Endothelial cell of umbilical vein (primary cell): ENCODE measurements around the gene FABP1. TPM values are rescaled to one million over a fixed set of nuclear protein-coding genes. Genes with fewer than 3 reads are reported as not detected.

ENCODE experiments used
- BruUV-seq: library from RNA; stranded (reverse); fragments of 400-500 nt; replicated peaks from 2 replicates; lab custom pipeline; 2021; lab: Mats Ljungman, UMichigan
- CTCF ChIA-PET: fragments of 300-600, 350-600 bp; sonication (Branson Sonifier 250); formaldehyde crosslinking; loops from one replicate; lab custom pipeline; 2021; ENCODE audit warnings: antibody characterized with exemption, inconsistent platforms; lab: Charles Lee
- POLR2A ChIA-PET: fragments of 300-600, 350-600 bp; sonication (Branson Sonifier 250); formaldehyde crosslinking; loops from one replicate; lab custom pipeline; 2021; ENCODE audit warnings: antibody characterized with exemption, inconsistent platforms; lab: Charles Lee
- DNase-seq: peaks from one replicate; pipeline ENCODE4 v3.0.0-alpha.2; 2011; ENCODE audit warnings: low read depth, low spot score
- FAIRE-seq: peaks from 2 replicates; lab custom pipeline; 2011; peaks lifted over from hg19 to GRCh38; lab: Jason Lieb, UNC
- H2AFZ ChIP-seq: 2 replicates; pipeline ENCODE4 v1.6.0; 2012; ENCODE audit warnings: low read depth, low read length, control low read depth, inconsistent platforms
- H3K27ac ChIP-seq: 2 replicates; pipeline ENCODE4 v1.5.1; 2011; ENCODE audit warnings: low read depth, mild to moderate bottlenecking, control low read depth, low read length, moderate library complexity; ENCODE audit not compliant: insufficient read depth
- H3K27me3 ChIP-seq, 2 experiments: 2 replicates each; pipeline versions ENCODE4 v1.6.0 to v1.6.1; 2011; ENCODE audit warnings: low read length in 2 of 2, mixed read lengths in 1 of 2; ENCODE audit not compliant: control insufficient read depth in 2 of 2, insufficient read depth in 2 of 2
- H3K36me3 ChIP-seq, 2 experiments: 2 replicates in 1 of 2; 3 replicates in 1 of 2; pipeline ENCODE4 v1.5.1; 2011; ENCODE audit warnings: low read length in 2 of 2, mild to moderate bottlenecking in 1 of 2, moderate library complexity in 1 of 2; ENCODE audit not compliant: control insufficient read depth in 2 of 2, insufficient read depth in 2 of 2; ENCODE audit errors: extremely low read depth in 1 of 2
- H3K4me1 ChIP-seq: 3 replicates; pipeline ENCODE4 v1.5.1; 2011; ENCODE audit warnings: mild to moderate bottlenecking, low read length; ENCODE audit not compliant: control insufficient read depth, insufficient read depth; ENCODE audit errors: extremely low read depth
- H3K4me2 ChIP-seq: 2 replicates; pipeline ENCODE4 v1.6.1; 2011; ENCODE audit warnings: low read length, control low read depth, mixed read lengths; ENCODE audit not compliant: insufficient read depth
- H3K4me3 ChIP-seq, 3 experiments: fragments of 200-600 bp in 1 of 3; sonication (generic), shearing (Covaris generic) in 1 of 3; replicated peaks in 1 of 3; 2 replicates each; pipeline ENCODE4 v1.5.1; 2011 to 2016; ENCODE audit warnings: control low read depth in 3 of 3, low read length in 3 of 3, mild to moderate bottlenecking in 2 of 3, inconsistent platforms in 1 of 3, low read depth in 1 of 3, moderate library complexity in 1 of 3; ENCODE audit not compliant: insufficient read depth in 1 of 3
- H3K79me2 ChIP-seq: 2 replicates; pipeline ENCODE4 v1.6.0; 2012; ENCODE audit warnings: low read length, inconsistent platforms; ENCODE audit not compliant: control insufficient read depth, insufficient read depth
- H3K9ac ChIP-seq: replicated peaks from 2 replicates; pipeline ENCODE3; 2011; ENCODE audit warnings: low read length, control low read depth; ENCODE audit not compliant: insufficient read depth; ENCODE audit errors: extremely low read depth
- H3K9me1 ChIP-seq: replicated peaks from 3 replicates; pipeline ENCODE4 v1.6.0; 2011; ENCODE audit warnings: mild to moderate bottlenecking, low read length; ENCODE audit not compliant: control insufficient read depth, insufficient read depth; ENCODE audit errors: extremely low read depth
- H3K9me3 ChIP-seq: replicated peaks from 2 replicates; pipeline ENCODE4 v1.5.1; 2012; ENCODE audit warnings: low read length, inconsistent platforms; ENCODE audit not compliant: control insufficient read depth, insufficient read depth
- H4K20me1 ChIP-seq: replicated peaks from 2 replicates; pipeline ENCODE3; 2011; ENCODE audit warnings: mild to moderate bottlenecking, low read length; ENCODE audit not compliant: control insufficient read depth, insufficient read depth; ENCODE audit errors: extremely low read depth
- CTCF ChIP-seq, 2 donors: IDR thresholded peaks; 1 replicate in 1 of 2; 2 replicates in 1 of 2; pipeline ENCODE4 v1.5.1; 2011; ENCODE audit warnings: low read length in 2 of 2, mild to moderate bottlenecking in 2 of 2, moderate library complexity in 2 of 2, control low read depth in 1 of 2, inconsistent platforms in 1 of 2, low read depth in 1 of 2; ENCODE audit not compliant: insufficient read depth in 1 of 2; ENCODE audit errors: extremely low read depth in 1 of 2
- EZH2 ChIP-seq: IDR thresholded peaks from 2 replicates; pipeline ENCODE4 v1.6.1; 2012; ENCODE audit warnings: borderline replicate concordance, low read depth, mild to moderate bottlenecking, moderate library complexity, low read length, inconsistent platforms; ENCODE audit not compliant: severe bottlenecking
- FOS ChIP-seq: IDR thresholded peaks from 2 replicates; pipeline ENCODE4 v1.6.1; 2011; ENCODE audit warnings: mild to moderate bottlenecking, low read length, moderate library complexity, borderline replicate concordance; ENCODE audit not compliant: insufficient read depth
- GATA2 ChIP-seq: IDR thresholded peaks from 2 replicates; pipeline ENCODE4 v1.7.0; 2011; ENCODE audit warnings: low read depth, mild to moderate bottlenecking, moderate library complexity, mixed read lengths, low read length; ENCODE audit not compliant: insufficient read length, insufficient read depth
- JUN ChIP-seq: IDR thresholded peaks from 2 replicates; pipeline ENCODE4 v1.6.1; 2011; ENCODE audit warnings: borderline replicate concordance, low read depth; ENCODE audit not compliant: insufficient read length, insufficient read depth
- MYC ChIP-seq: IDR thresholded peaks from one replicate; pipeline ENCODE4 v1.6.1; 2011; ENCODE audit warnings: mild to moderate bottlenecking, low read depth, low read length
- POLR2A ChIP-seq: IDR thresholded peaks from 2 replicates; pipeline ENCODE4 v1.6.1; 2012; ENCODE audit warnings: low read depth, mild to moderate bottlenecking, control low read depth, low read length
- POLR2AphosphoS5 ChIP-seq: IDR thresholded peaks from 2 replicates; pipeline ENCODE4 v1.6.1; 2012; ENCODE audit warnings: low read depth, mild to moderate bottlenecking, control low read depth, low read length, moderate library complexity; ENCODE audit not compliant: insufficient read depth
- dilution Hi-C: fragments of 300-500 bp; cut with MboI; formaldehyde crosslinking; loops from one replicate; pipeline ENCODE4 v1.15.0; 2019; ENCODE audit warnings: low sequenced_read_pairs; ENCODE audit not compliant: extremely low pct_ligation_motif_present
- intact Hi-C: fragments of 100-400 bp; cut with micrococcal nuclease; formaldehyde crosslinking; loops from one replicate; pipeline ENCODE4 v1.10.0; 2022
- polyA plus RNA-seq, 4 experiments: library from polyadenylated mRNA; depleted of rRNA in 3 of 4; stranded (reverse) in 3 of 4; unstranded in 1 of 4; fragments of >200 nt; gene quantifications; 2 replicates each; pipeline versions ENCODE4 v1.2.1 to v1.2.3, GENCODE V29; 2011 to 2012; ENCODE audit warnings: missing spikeins in 1 of 4
- total RNA-seq: library from RNA; stranded (reverse); gene quantifications from 2 replicates; pipeline ENCODE4 v1.2.3, GENCODE V29; 2021
- TF ChIP-seq, protein P1 (sequence below): IDR thresholded peaks from 2 replicates; pipeline ENCODE4 v1.6.1; 2011; ENCODE audit not compliant: insufficient read depth, insufficient read length

FABP1 gene
- total and polyA plus RNA-seq, 2 donors (not counting 3 experiments of a cell fraction or from before 2014, with no cell fraction given), result not detected

DNA sequence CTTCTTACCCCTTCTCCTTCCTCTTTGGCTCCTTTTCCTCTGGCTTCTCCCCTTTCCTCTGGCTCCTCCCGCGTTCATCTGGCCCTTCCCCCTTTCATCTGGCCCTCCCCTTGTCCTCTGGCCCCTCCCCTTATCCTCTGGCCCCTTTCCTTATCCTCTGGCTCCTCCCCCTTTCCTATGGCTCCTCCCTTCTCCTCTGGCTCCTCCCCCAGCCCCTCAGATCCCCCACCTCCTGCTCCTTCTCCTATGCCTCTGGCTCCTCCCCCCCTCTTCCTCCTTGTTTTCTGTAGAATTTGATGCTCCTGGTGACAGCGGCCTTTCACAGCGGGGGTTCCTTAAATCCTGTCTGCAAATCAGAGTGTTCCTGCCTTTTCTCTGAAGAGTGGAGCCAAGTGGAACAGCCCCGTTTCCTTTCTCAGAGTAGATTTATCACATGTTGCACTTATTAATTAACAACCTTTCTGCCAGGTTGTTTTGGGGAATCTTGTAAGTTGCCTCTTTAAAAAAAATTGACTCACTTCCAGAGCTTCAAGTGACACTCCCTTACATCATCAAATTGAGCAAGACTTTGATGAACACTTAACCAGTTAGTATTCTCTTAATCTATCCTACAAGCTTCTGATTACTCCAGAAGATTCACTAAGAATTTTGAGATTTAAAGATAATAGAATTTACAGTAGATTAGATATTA lies 27.9 kb downstream of the FABP1 start:
- dilution Hi-C loops, result no loop called here
- FAIRE-seq (no peak), DNase-seq (no peak)
- Histone ChIP-seq H3K4me1 (no peaks in the 10 kb centered on the region), H3K9ac (no peak overlapping the region), H3K79me2 (no peaks in the 10 kb centered on the region), H3K4me3 (no peak overlapping the region), H3K4me2 (no peak overlapping the region), H3K36me3 (no peaks in the 10 kb centered on the region), H4K20me1 (no peaks in the 10 kb centered on the region), H3K9me3 (no peaks in the 10 kb centered on the region), H3K27ac (no peak overlapping the region), H3K27me3 (no peaks in the 10 kb centered on the region), H3K9me1 (no peaks in the 10 kb centered on the region), H2AFZ (no peak overlapping the region)
- TF ChIP-seq EZH2 (no peak), CTCF (IDR thresholded peaks at IDR 0.05; ENCODE audit: extremely low read depth in 1 of 2, insufficient read depth in 1 of 2, low read depth in 1 of 2, low read length in 2 of 2) (no peak), JUN (no peak), FOS (no peak), POLR2A (no peak), POLR2AphosphoS5 (no peak), MYC (no peak), GATA2 (no peak)
- TF ChIP-seq, protein P1, sequence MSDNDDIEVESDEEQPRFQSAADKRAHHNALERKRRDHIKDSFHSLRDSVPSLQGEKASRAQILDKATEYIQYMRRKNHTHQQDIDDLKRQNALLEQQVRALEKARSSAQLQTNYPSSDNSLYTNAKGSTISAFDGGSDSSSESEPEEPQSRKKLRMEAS, result no peak
- intact Hi-C loops, result no loop called here
- ChIA-PET POLR2A (no interaction called here), CTCF (interaction anchor here (1.4 to 1.5 kb wide), 2 partner anchors 7 to 40 kb away, joined by 3 to 4 read pairs; no protein-coding TSS in a partner anchor)
- BruUV-seq, result no TSS peak
